ENCODE results near the gene AIG1. TPM values are rescaled to one million over a fixed set of nuclear protein-coding genes. Genes with fewer than 3 reads are reported as not detected.

The AIG1 gene
- total RNA-seq, 1 donor from 2014 or later = 32.2 TPM

GRCh38 chr6:143087856-143088255 is 27.2 kb downstream of the AIG1 start:
- Mint-ChIP-seq H3K9me3 (ENCODE audit: low read depth) (no peaks in the 10 kb centered on the region), H3K36me3 (ENCODE audit: low read depth) (peaks cover 2% of the 10 kb centered on the region), H3K4me3 (ENCODE audit: unreplicated experiment) (no peak overlapping the region), H3K4me1 (ENCODE audit: low read depth) (no peaks in the 10 kb centered on the region), H3K27me3 (ENCODE audit: low read depth) (no peaks in the 10 kb centered on the region), H3K27ac (ENCODE audit: unreplicated experiment) (no peak overlapping the region)
- DNase-seq (ENCODE audit: low spot score) = no peak
- no peak for TF ChIP-seq CTCF (IDR thresholded peaks at IDR 0.05)

- no peaks in the 10 kb centered on the region for H3K4me1 Mint-ChIP-seq (ENCODE audit: low read depth)
- H3K27me3 Mint-ChIP-seq (ENCODE audit: low read depth) = no peaks in the 10 kb centered on the region
- no peak overlapping the region for H3K27ac Mint-ChIP-seq (ENCODE audit: unreplicated experiment)
Observed at GRCh38 chr6:143090314-143091044, 29.8 kb downstream of the AIG1 start.

GRCh38 chr6:143092768-143093167 is 32.1 kb downstream of the AIG1 start:
- H3K4me1 Mint-ChIP-seq (ENCODE audit: low read depth) = no peaks in the 10 kb centered on the region
- H3K27me3 Mint-ChIP-seq (ENCODE audit: low read depth) = no peaks in the 10 kb centered on the region
- no peak overlapping the region for H3K4me3 Mint-ChIP-seq (ENCODE audit: unreplicated experiment)
- no peak for TF ChIP-seq CTCF (IDR thresholded peaks at IDR 0.05)
- no peaks in the 10 kb centered on the region for H3K9me3 Mint-ChIP-seq (ENCODE audit: low read depth)
- H3K27ac Mint-ChIP-seq (ENCODE audit: unreplicated experiment) = no peak overlapping the region
- DNase-seq (ENCODE audit: low spot score) = no peak
- H3K36me3 Mint-ChIP-seq (ENCODE audit: low read depth) = no peaks in the 10 kb centered on the region

More at GRCh38 chr6:143090314-143091044, 29.8 kb downstream of the AIG1 start:
- TF ChIP-seq CTCF (IDR thresholded peaks at IDR 0.05) = no peak
- no peak overlapping the region for H3K4me3 Mint-ChIP-seq (ENCODE audit: unreplicated experiment)
- peaks cover 2% of the 10 kb centered on the region for H3K36me3 Mint-ChIP-seq (ENCODE audit: low read depth)
- DNase-seq (ENCODE audit: low spot score) = no peak
- H3K9me3 Mint-ChIP-seq (ENCODE audit: low read depth) = no peaks in the 10 kb centered on the region

- Mint-ChIP-seq H3K27me3 (ENCODE audit: low read depth) (no peaks in the 10 kb centered on the region), H3K27ac (ENCODE audit: unreplicated experiment) (no peak overlapping the region), H3K4me3 (ENCODE audit: unreplicated experiment) (no peak overlapping the region), H3K9me3 (ENCODE audit: low read depth) (no peaks in the 10 kb centered on the region), H3K4me1 (ENCODE audit: low read depth) (no peaks in the 10 kb centered on the region), H3K36me3 (ENCODE audit: low read depth) (no peaks in the 10 kb centered on the region)
- TF ChIP-seq CTCF (IDR thresholded peaks at IDR 0.05) = no peak
- no peak for DNase-seq (ENCODE audit: low spot score)
Observed at GRCh38 chr6:143093290-143093689, 32.6 kb downstream of the AIG1 start.

GRCh38 chr6:143096403-143096802 is 35.7 kb downstream of the AIG1 start:
- Mint-ChIP-seq H3K4me1 (ENCODE audit: low read depth) (no peaks in the 10 kb centered on the region), H3K4me3 (ENCODE audit: unreplicated experiment) (no peak overlapping the region), H3K9me3 (ENCODE audit: low read depth) (no peaks in the 10 kb centered on the region), H3K27ac (ENCODE audit: unreplicated experiment) (no peak overlapping the region), H3K27me3 (ENCODE audit: low read depth) (no peaks in the 10 kb centered on the region), H3K36me3 (ENCODE audit: low read depth) (no peaks in the 10 kb centered on the region)
- no peak for TF ChIP-seq CTCF (IDR thresholded peaks at IDR 0.05)
- no peak for DNase-seq (ENCODE audit: low spot score)

Data from chondrocyte (in vitro differentiated cells).